Esophagus squamous epithelium (tissue), 4 donors: ENCODE data around the gene HACD2.

ENCODE experiments used
- CTCF ChIP-seq, 6 experiments: fragments of 450-650 bp in 4 of 6; fragments of 200-600 bp in 2 of 6; sonication (generic) in 2 of 6; IDR thresholded peaks; one replicate each; pipeline ENCODE4 v1.5.1; 2016 to 2019; ENCODE audit warnings: antibody characterized with exemption in 6 of 6, mild to moderate bottlenecking in 4 of 6, moderate library complexity in 4 of 6
- POLR2A ChIP-seq, 4 donors: fragments of 450-650 bp; IDR thresholded peaks; one replicate each; pipeline ENCODE4 v1.6.1; 2017; ENCODE audit warnings: antibody characterized with exemption in 4 of 4, mild to moderate bottlenecking in 4 of 4, moderate library complexity in 3 of 4

GRCh38 chr3:123611082-123611481, 26.2 kb upstream of the HACD2 start:
- TF ChIP-seq POLR2A (IDR thresholded peaks at IDR 0.05), result no peak
- TF ChIP-seq CTCF (IDR thresholded peaks at IDR 0.05), result no peak
